GM20431 (cell line): Measurements from ENCODE around the gene SYNE3.

ENCODE experiments used
- in situ Hi-C: fragments of 300-500 bp; cut with MseI, MboI; formaldehyde crosslinking; loops from one replicate; pipeline ENCODE4 v1.15.0; 2020; ENCODE audit warnings: low sequenced_read_pairs; ENCODE audit not compliant: unreplicated experiment

SYNE3 gene

DNA sequence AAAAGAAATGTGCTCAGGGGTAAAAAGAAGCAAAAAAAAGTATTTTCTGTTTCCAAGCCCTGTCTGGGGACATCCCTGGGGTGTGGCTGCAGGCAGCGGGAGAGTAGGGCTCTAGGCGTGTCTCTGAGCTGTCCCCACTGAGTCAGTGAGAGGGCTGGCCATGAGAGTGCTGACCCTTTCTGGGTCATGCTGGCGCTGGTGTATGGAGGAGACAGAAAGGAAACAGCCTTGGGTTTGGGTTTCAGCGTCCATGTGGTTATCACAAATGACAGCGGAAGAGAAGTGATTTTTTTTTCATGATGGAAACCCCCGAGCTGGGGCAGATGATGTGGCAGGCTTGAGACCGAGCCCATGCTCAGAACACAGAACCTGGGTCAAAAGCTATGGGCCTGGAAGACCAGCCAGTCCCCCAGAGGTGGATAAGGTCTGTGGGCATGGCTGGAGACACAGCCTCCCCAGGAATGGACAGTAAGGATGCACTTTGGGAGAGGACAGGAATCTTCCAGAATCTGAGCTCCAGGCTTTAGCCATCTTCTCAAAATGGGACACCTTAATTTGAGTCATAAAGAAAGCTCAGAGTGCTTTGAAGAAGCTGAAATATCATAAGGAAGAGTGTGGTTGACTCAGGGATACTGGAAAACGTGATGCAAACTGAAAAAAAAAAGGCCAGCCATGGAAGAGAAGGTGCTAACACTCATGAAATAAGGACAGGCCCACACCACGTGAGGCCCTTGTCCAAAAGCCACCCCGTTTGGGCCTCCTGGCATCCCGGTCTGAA is 36.2 kb downstream of the SYNE3 start:
- in situ Hi-C loops: no loop called here

DNA sequence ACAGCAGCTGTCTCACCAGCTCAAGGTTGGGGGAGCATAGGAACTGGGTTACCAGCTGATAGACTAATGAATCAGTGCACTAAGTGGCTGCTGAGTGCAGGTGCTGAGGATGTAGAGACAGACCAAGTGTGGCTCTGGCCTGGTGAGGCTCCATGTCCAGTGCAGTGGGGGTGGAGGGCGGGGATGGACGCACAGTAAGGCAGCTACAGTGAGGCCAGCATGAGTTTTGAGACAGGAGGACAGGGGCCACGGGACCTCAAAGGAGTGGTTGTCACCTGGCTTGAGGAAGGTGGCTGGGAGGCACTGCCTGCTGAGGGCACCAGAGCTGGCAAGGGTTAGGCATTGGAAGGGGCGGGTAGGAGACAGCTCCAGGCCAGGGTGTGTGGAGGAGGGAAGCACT is 37.0 kb downstream of the SYNE3 start:
- in situ Hi-C loops: no loop called here

GRCh38 chr14:95478818-95479217 is 37.6 kb downstream of the SYNE3 start:
- in situ Hi-C loops: no loop called here

DNA sequence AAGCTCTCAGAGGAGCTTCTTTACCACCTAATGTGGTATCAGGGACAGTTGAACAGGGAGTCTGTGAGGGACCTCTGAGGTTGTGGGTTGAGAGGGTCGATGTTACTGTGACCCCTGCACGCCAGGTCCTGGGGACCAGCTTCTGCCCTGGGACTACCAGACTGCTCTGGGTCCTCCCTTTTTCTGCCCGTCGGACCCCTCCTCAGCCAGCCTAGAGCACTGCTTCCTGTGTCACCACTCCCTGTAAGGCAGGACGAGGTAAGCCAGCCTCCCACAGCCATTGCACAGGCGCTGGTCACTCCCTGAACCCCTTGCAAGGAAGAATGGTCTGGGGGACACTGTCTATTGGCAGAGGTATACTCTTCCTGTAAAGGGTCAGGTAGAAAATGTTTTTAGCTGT is 38.1 kb downstream of the SYNE3 start:
- in situ Hi-C loops: no loop called here

GRCh38 chr14:95477411-95478269 is 38.8 kb downstream of the SYNE3 start:
- in situ Hi-C loops: no loop called here

- in situ Hi-C loops: no loop called here
Measured at GRCh38 chr14:95476747-95477146, 39.7 kb downstream of the SYNE3 start.

- in situ Hi-C loops: no loop called here
Measured at GRCh38 chr14:95475540-95476240, 40.8 kb downstream of the SYNE3 start.

- in situ Hi-C loops: no loop called here
Measured at GRCh38 chr14:95474941-95475340, 41.5 kb downstream of the SYNE3 start.

DNA sequence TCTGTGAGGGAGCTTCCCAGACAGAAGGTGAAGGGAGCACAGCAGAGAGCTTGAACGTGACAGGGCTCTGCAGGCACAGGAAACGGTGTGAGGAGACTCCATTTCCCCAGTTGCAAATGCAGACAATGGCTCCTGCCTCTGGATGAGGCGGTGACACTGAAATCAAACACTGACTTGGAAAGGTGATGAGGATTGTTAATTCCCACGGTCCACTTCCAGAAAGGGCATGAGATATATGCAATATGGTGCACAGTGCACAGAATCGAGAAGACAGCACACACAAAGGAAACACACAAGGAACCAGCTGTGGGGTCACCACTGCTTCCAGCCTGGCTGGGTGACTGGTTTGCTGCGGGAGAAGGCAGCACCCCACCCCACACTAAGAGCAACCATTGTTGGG is 42.0 kb downstream of the SYNE3 start:
- in situ Hi-C loops: no loop called here

DNA sequence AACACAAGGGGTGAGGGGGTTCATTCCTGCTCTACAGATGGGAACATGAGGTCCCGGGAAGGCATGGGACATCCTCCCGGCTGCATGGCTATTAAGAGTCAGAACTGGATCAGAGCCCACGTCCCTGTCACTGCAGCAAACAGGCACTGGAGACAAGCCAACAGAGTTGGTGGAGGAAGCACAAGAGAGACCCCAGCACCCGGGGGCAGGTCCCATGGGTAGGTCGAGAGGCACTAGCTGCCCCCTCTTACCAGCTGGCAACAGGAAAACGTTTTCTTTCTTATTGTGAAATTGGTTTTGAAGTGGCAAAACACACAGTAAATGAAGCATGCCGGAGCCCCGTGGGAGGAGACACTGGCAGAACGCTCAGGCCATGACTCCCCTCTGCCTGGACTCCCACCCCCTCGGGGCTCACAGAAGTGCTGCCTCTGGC is 43.6 kb downstream of the SYNE3 start:
- in situ Hi-C loops: no loop called here

DNA sequence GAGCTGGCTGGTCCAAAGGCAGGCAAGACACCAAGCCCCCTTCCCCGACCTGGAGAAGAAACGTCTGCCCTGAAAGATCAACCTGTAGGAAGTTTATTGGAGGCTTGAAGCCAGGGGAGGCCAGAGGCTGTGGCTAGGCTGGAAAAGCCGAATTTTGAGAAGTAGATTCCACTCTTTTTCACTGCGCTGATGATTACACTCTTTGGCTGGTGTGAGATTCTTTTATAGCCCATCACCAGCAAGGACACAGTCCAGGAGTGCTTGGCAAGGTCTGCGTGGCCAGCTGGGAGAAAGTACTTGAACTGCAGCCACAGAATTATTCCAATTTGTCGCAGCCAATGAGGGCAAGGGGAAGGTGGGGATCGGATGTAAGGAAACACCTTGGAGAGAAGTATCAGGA is 45.0 kb downstream of the SYNE3 start:
- in situ Hi-C loops: no loop called here

GRCh38 chr14:95471016-95471415 is 45.4 kb downstream of the SYNE3 start:
- in situ Hi-C loops: no loop called here

DNA sequence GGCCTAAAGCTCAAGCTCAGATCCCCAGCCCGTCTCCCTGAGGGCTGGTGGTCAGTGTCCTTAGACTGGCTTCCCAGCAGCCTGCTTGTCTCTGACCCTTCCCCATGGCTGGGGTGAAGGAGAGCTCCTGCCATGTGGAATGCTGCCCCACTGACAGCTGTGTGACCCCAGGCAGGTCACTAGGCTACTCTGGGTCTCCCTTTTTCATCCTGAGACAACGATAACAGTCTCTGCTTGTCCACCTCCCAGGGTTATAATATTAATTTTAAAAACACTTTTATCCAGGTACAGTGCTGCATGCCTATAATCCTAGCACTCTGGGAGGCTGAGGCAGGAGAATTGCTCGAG is 47.3 kb downstream of the SYNE3 start:
- in situ Hi-C loops: no loop called here

- in situ Hi-C loops: no loop called here
Measured at GRCh38 chr14:95468448-95469133, 47.9 kb downstream of the SYNE3 start.

DNA sequence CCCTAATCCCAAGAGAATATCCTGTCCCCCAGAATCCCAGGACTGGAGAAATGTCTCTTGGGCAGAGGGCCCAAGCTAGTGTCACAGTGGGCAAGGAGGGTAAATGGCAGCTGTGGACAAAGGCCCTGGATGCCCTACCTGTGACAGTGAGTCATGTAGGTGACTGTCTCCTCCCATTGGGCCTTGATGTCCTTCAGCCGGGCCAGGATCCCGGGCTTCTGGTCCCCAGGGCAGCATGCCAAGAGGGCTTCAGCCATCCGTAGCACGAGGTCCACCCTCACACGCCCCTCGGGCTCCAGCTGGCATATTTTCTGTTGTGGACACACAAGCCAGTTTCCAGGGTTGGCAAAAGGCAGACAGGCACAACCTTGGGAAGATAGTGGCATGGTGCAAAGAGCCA is 48.8 kb downstream of the SYNE3 start:
- in situ Hi-C loops: no loop called here

DNA sequence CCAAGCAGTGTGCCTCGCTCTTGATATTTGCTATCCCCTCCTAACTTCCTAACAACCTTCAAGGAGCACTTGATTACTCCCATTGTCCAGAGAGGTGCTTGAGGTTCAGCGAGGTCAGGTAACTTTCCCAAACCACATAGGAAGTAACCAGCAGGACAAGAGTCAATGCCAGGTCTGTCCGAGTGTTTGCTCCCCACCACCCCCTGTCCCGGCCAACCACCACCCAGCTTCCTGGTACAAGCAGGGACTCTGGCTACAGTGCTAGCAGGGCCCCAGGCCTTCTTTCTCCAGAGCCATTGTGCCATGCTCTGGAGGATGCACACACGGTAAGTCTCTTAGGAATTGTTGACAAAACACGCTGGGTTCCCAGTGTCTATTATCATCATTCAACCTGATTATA is 49.2 kb downstream of the SYNE3 start:
- in situ Hi-C loops: no loop called here
